BLaER1 (cell line): ENCODE results near the gene LRRC8E.
"Not testable (repeated sequence)": the region's sequence is repeated elsewhere in the genome, so short reads cannot be mapped to it uniquely, and the experiment has no call there.

ENCODE experiments used
- H3K27ac ChIP-seq: shearing (Covaris generic); formaldehyde crosslinking; 2 replicates; pipeline ENCODE4 v1.8.1; 2022
- H3K27me3 ChIP-seq: shearing (Covaris generic); formaldehyde crosslinking; 2 replicates; pipeline ENCODE4 v1.8.1; 2022
- H3K36me3 ChIP-seq: shearing (Covaris generic); formaldehyde crosslinking; 2 replicates; pipeline ENCODE4 v1.8.1; 2022
- H3K4me1 ChIP-seq: shearing (Covaris generic); formaldehyde crosslinking; 2 replicates; pipeline ENCODE4 v1.8.1; 2022
- H3K4me2 ChIP-seq: shearing (Covaris generic); formaldehyde crosslinking; 2 replicates; pipeline ENCODE4 v1.8.1; 2022
- H3K4me3 ChIP-seq: shearing (Covaris generic); formaldehyde crosslinking; 2 replicates; pipeline ENCODE4 v1.8.1; 2022
- H3K9ac ChIP-seq: shearing (Covaris generic); formaldehyde crosslinking; 2 replicates; pipeline ENCODE4 v1.8.1; 2022
- H3K9me3 ChIP-seq: shearing (Covaris generic); formaldehyde crosslinking; 2 replicates; pipeline ENCODE4 v1.8.1; 2022
- H4K20me1 ChIP-seq: shearing (Covaris generic); formaldehyde crosslinking; 2 replicates; pipeline ENCODE4 v1.8.1; 2022
- Cebpa-rat ChIP-seq: shearing (Covaris generic); IDR thresholded peaks from 2 replicates; pipeline ENCODE4 v1.8.1; 2022

The LRRC8E gene

DNA sequence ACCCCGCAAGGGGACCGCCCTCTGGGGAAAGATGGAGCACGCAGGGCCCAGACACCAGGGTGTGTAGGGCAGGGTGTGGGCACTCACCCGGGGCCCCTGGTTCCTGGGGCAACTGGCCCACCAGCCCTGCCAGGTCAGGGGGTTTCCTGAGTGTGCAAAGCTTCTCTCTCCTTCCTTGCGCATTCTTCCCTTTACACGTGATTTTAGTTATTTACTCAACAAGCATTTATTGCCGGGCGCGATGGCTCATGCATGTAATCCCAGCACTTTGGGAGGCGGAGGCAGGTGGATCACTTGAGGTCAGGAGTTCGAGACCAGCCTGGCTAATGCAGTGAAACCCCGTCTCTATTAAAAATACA is 34.6 kb upstream of the LRRC8E start:
- H3K4me2 ChIP-seq, result peak overlapping the region; percentile 55; the same call in 1 of the 2 replicates
- no peaks in the 10 kb centered on the region for H3K9me3 ChIP-seq
- H3K36me3 ChIP-seq, result no peaks in the 10 kb centered on the region
- no peak for TF ChIP-seq Cebpa-rat
- H3K4me1 ChIP-seq, result peaks cover 45% of the 10 kb centered on the region
- 0 out of 2 replicates have a peak, but pooled peaks cover 8% of the 10 kb centered on the region for H4K20me1 ChIP-seq
- no peak overlapping the region for H3K9ac ChIP-seq
- H3K4me3 ChIP-seq, result no peak overlapping the region
- no peak overlapping the region for H3K27ac ChIP-seq
- H3K27me3 ChIP-seq, result peaks cover 8% of the 10 kb centered on the region; the same call in 1 of the 2 replicates

- no peaks in the 10 kb centered on the region for H3K9me3 ChIP-seq
- no peaks in the 10 kb centered on the region for H3K36me3 ChIP-seq
- no peak overlapping the region for H3K4me3 ChIP-seq
- no peak overlapping the region for H3K4me2 ChIP-seq
- no peak overlapping the region for H3K27ac ChIP-seq
- no peak for TF ChIP-seq Cebpa-rat
- H3K4me1 ChIP-seq, result peaks cover 38% of the 10 kb centered on the region
- H4K20me1 ChIP-seq, result 0 out of 2 replicates have a peak, but pooled peaks cover 8% of the 10 kb centered on the region
- peaks cover 8% of the 10 kb centered on the region; the same call in 1 of the 2 replicates for H3K27me3 ChIP-seq
- H3K9ac ChIP-seq, result no peak overlapping the region
These were observed 32.7 kb upstream of the LRRC8E start for GRCh38 chr19:7855426-7856108.

GRCh38 chr19:7856109-7856591 is 32.2 kb upstream of the LRRC8E start:
- H3K4me2 ChIP-seq, result no peak overlapping the region
- no peaks in the 10 kb centered on the region for H3K9me3 ChIP-seq
- no peaks in the 10 kb centered on the region for H3K36me3 ChIP-seq
- H3K4me1 ChIP-seq, result peaks cover 37% of the 10 kb centered on the region
- H3K27me3 ChIP-seq, result peaks cover 12% of the 10 kb centered on the region
- H4K20me1 ChIP-seq, result peaks cover 8% of the 10 kb centered on the region; the same call in 1 of the 2 replicates
- H3K27ac ChIP-seq, result no peak overlapping the region
- no peak overlapping the region for H3K9ac ChIP-seq
- no peak overlapping the region for H3K4me3 ChIP-seq
- TF ChIP-seq Cebpa-rat, result no peak

DNA sequence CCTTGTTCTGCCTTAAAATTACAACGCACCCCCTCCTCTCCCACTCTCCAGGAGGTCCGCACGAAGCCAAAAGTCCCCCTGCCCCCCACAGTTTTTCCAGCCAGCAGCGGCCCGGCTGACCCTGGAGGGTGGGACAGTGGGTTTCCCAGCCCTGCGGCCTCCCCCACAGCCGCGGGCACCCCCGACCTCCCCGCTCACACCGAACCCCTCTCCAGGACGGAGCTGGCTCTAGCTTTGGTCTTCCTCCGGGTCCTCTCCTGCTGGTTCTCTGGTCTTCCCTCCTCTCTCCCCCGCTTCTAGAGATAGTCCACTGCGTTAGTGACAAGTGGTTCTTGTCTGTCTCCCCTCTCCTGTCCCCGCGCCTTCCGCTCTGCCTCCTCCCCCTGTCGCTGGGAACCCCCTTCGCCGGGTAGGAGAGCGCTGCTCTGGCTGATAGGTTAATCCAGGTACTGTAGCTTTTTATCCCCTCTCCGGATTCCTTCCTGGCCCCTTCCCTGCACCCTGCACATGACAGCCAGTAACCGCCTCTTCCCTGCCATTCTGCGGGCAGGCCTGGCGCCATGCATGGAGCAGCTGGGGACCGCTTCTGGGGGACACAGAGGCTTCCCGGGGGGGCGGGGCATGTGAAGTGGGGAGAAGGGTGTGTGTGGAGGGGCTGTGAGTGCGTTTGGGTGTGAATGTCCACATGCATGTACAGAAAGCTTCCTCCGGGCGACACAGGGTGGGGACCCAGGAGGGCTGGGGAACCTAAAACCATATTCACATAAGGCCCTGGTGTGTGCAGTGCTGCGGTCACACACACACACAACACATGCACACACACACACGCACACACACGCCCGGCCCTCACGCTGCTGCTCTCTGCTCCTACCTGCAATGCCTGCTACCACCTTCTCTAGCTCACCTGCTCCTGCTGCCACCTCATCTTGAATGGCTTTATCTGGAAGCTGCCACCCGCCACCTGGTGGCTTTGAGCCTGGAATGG is 31.3 kb upstream of the LRRC8E start:
- H3K9ac ChIP-seq, result no peak overlapping the region

GRCh38 chr19:7857727-7858108 is 30.6 kb upstream of the LRRC8E start:
- no peak for TF ChIP-seq Cebpa-rat
- H3K4me2 ChIP-seq, result peak overlapping the region; percentile 88
- no peak overlapping the region for H3K4me3 ChIP-seq

More for the DNA sequence above, 31.3 kb upstream of the LRRC8E start:
- Histone ChIP-seq H3K27ac (no peak overlapping the region), H3K9me3 (no peaks in the 10 kb centered on the region), H3K4me1 (peaks cover 45% of the 10 kb centered on the region), H3K4me2 (no peak overlapping the region), H4K20me1 (peaks cover 17% of the 10 kb centered on the region; the same call in 1 of the 2 replicates), H3K4me3 (no peak overlapping the region), H3K36me3 (no peaks in the 10 kb centered on the region), H3K27me3 (peaks cover 20% of the 10 kb centered on the region)
- TF ChIP-seq Cebpa-rat, result no peak

DNA sequence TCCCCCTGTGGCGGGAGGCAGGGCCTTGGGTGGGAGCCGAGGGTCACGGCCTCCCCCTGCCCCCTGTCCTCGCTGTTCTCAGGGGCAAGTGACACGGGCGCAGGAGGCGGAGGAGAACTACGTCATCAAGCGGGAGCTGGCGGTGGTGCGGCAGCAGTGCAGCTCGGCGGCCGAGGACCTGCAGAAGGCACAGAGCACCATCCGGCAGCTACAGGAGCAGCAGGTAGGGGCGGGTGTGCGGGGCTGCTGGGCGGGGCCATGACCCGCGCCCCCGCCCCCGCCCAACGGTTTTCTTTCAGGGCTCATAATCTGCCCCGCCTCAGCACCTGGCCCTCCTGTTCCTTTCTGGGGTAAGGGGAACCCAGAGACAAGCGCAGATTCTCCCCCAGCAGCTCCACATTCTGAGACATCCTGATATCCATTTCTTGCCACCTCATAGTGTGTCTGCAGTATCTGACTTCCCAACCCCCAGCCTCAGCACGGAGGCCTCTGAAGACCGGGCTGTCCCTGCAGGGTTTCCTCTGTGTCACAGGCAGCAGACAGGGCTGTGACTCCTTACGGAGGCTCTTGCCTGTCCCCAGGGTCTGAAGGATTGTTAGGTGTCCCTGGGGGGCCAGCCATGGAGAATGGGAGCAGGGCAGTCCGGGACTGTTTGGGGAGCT is 30.1 kb upstream of the LRRC8E start:
- TF ChIP-seq Cebpa-rat, result no peak
- Histone ChIP-seq H3K27me3 (peaks cover 26% of the 10 kb centered on the region), H3K9ac (peak overlapping the region; percentile 61; the same call in 1 of the 2 replicates), H3K4me1 (peaks cover 46% of the 10 kb centered on the region), H4K20me1 (peaks cover 21% of the 10 kb centered on the region), H3K36me3 (no peaks in the 10 kb centered on the region), H3K27ac (no peak overlapping the region), H3K4me3 (peak overlapping the region; percentile 37; the same call in 1 of the 2 replicates), H3K4me2 (peak overlapping the region; percentile 88), H3K9me3 (no peaks in the 10 kb centered on the region)

More at GRCh38 chr19:7857727-7858108, 30.6 kb upstream of the LRRC8E start:
- H3K4me1 ChIP-seq, result peaks cover 49% of the 10 kb centered on the region
- H3K36me3 ChIP-seq, result no peaks in the 10 kb centered on the region
- H3K27me3 ChIP-seq, result peaks cover 23% of the 10 kb centered on the region
- H3K9me3 ChIP-seq, result no peaks in the 10 kb centered on the region
- H3K9ac ChIP-seq, result no peak overlapping the region
- no peak overlapping the region for H3K27ac ChIP-seq
- peaks cover 18% of the 10 kb centered on the region; the same call in 1 of the 2 replicates for H4K20me1 ChIP-seq

DNA sequence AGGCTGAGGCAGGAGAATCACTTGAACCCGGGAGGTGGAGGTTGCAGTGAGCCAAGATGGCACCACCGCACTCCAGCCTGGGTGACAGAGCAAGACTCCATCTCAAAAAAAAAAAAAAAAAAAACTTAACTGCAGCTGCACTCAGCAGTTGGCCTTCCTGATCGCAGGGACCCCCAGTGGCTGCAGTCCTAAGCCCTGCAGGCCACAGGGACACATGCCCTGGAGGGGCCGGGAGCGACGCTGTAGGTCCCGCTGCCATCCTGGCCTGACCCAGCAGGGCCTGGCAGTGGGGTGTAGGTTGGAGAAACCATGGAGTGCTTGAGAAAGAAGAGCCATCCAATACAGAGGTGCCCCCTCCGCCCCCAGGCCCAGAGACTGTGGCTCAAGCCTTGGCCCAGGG is 29.2 kb upstream of the LRRC8E start:
- H3K4me2 ChIP-seq, result peak overlapping the region; percentile 88; the same call in 1 of the 2 replicates

DNA sequence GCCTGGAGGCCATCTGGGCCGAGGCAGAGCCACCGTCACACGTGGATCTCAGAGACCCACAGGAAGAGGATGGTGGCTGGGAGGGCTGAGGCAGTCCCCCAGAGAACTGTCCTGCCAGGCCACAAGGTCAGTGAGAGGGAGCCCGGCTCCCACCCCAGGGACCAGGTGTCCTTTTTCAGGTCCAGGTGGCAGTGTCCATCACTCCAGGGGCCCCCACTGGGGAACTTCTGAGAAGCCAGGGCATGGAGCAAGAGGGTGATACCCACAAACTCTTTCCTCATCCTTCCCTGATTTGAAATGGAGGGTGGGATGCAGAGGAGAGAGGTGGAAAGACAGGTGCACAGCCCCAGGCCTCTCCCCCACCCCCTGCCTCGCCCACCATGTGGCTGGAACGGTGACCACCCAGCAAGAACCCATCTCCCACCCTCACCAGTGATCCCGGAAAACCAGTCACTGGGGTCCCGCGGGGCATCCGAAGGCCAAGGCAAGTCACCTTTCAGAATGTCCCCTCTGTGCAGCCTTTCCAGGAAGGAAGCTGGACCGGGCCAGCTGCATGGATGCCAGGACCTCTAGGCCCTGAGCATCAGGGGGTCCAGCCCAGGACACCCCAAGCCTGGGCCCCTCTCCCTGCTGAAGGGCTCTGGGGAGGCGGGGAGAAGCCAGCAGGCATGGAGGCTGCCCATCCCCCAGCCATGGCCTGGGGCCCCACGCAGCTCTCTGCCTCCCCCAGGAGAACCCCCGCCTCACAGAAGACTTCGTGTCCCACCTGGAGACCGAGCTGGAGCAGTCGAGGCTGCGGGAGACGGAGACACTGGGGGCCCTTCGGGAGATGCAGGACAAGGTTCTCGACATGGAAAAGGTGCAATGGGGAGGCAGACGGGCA is 28.2 kb upstream of the LRRC8E start:
- Histone ChIP-seq H3K9me3 (no peaks in the 10 kb centered on the region), H4K20me1 (peaks cover 30% of the 10 kb centered on the region), H3K9ac (no peak overlapping the region), H3K27me3 (peaks cover 45% of the 10 kb centered on the region), H3K27ac (no peak overlapping the region), H3K4me2 (peak overlapping the region; percentile 100; the same call in 1 of the 2 replicates), H3K4me1 (peaks cover 57% of the 10 kb centered on the region), H3K4me3 (no peak overlapping the region), H3K36me3 (no peaks in the 10 kb centered on the region)
- no peak for TF ChIP-seq Cebpa-rat

More for the DNA sequence above, 29.2 kb upstream of the LRRC8E start:
- H3K9me3 ChIP-seq, H3K9ac ChIP-seq, H3K27ac ChIP-seq, H3K4me3 ChIP-seq, H3K36me3 ChIP-seq: not testable (repeated sequence)
- Histone ChIP-seq H3K4me1 (peaks cover 49% of the 10 kb centered on the region), H3K27me3 (peaks cover 35% of the 10 kb centered on the region), H4K20me1 (peaks cover 21% of the 10 kb centered on the region)
